Hematopoietic multipotent progenitor cell (in vitro differentiated cells): Measurements from ENCODE around the gene HEPHL1. TPM values are rescaled to one million over a fixed set of nuclear protein-coding genes. Genes with fewer than 3 reads are reported as not detected.
A peak's percentile ranks its signal among the peaks of the same experiment; 100 is the strongest.
"Not testable (repeated sequence)": the region's sequence is repeated elsewhere in the genome, so short reads cannot be mapped to it uniquely, and the experiment has no call there.

Source experiments
- DNase-seq, 3 donors: peaks; one replicate each; pipeline ENCODE4 v3.0.0-alpha.2; 2011 to 2015; ENCODE audit warnings: low read depth in 2 of 3, low spot score in 2 of 3
- total RNA-seq: library from RNA; depleted of rRNA; stranded (reverse); fragments of >200 nt; gene quantifications from one replicate; pipeline ENCODE4 v1.2.3, GENCODE V29; 2012

The HEPHL1 gene
- under 0.01 TPM for total RNA-seq

- no peak for DNase-seq
These were observed at the start of gene HEPHL1 for GRCh38 chr11:94020777-94021481. Gene HEPHL1, plus strand, starts transcription at chr11:94021354. Its CDS starts 15 bp downstream, at chr11:94021369.

- no peak for DNase-seq
These were observed 48.4 kb upstream of the HEPHL1 start for GRCh38 chr11:93972790-93973189.

- DNase-seq, result not testable (repeated sequence)
These were observed 47.7 kb upstream of the HEPHL1 start for GRCh38 chr11:93973322-93974051.

GRCh38 chr11:93974759-93975158, 46.4 kb upstream of the HEPHL1 start:
- DNase-seq, result no peak

- DNase-seq, result not testable (repeated sequence)
These were observed 44.4 kb upstream of the HEPHL1 start for GRCh38 chr11:93976577-93977254.

- DNase-seq, result no peak
These were observed 37.5 kb upstream of the HEPHL1 start for GRCh38 chr11:93983542-93984195.

- DNase-seq, result no peak
These were observed 37.0 kb upstream of the HEPHL1 start for GRCh38 chr11:93984196-93984567.

- peak in 1 of 3 donors; percentile 2 for DNase-seq
These were observed 36.2 kb upstream of the HEPHL1 start for GRCh38 chr11:93984936-93985335.

- no peak for DNase-seq
These were observed 34.4 kb upstream of the HEPHL1 start for GRCh38 chr11:93986716-93987115.

GRCh38 chr11:93988455-93988854, 32.7 kb upstream of the HEPHL1 start:
- DNase-seq, result peak in 1 of 3 donors; percentile 1

GRCh38 chr11:93988912-93989311, 32.2 kb upstream of the HEPHL1 start:
- no peak for DNase-seq

- DNase-seq, result peak in 1 of 3 donors; percentile 1
These were observed 27.4 kb upstream of the HEPHL1 start for GRCh38 chr11:93993747-93994146.

- DNase-seq, result no peak
These were observed 23.4 kb upstream of the HEPHL1 start for GRCh38 chr11:93997741-93998140.

- no peak for DNase-seq
These were observed 20.5 kb upstream of the HEPHL1 start for GRCh38 chr11:94000659-94001058.

- no peak for DNase-seq
These were observed 18.9 kb upstream of the HEPHL1 start for GRCh38 chr11:94002226-94002625.

GRCh38 chr11:94007426-94007825, 13.7 kb upstream of the HEPHL1 start:
- no peak for DNase-seq

GRCh38 chr11:94007906-94008305, 13.2 kb upstream of the HEPHL1 start:
- DNase-seq, result no peak

- DNase-seq, result no peak
These were observed 11.0 kb upstream of the HEPHL1 start for GRCh38 chr11:94010136-94010535.

GRCh38 chr11:94011478-94011877, 9.7 kb upstream of the HEPHL1 start:
- DNase-seq, result no peak

- no peak for DNase-seq
These were observed 3.7 kb upstream of the HEPHL1 start for GRCh38 chr11:94017446-94017845.

- DNase-seq, result no peak
These were observed 2.4 kb upstream of the HEPHL1 start for GRCh38 chr11:94018721-94019120.
